ENCODE measurements around the gene SLC35C1. TPM values are rescaled to one million over a fixed set of nuclear protein-coding genes. Genes with fewer than 3 reads are reported as not detected.

The SLC35C1 gene
- total RNA-seq, 1 donor from 2014 or later: 13.3 TPM

DNA sequence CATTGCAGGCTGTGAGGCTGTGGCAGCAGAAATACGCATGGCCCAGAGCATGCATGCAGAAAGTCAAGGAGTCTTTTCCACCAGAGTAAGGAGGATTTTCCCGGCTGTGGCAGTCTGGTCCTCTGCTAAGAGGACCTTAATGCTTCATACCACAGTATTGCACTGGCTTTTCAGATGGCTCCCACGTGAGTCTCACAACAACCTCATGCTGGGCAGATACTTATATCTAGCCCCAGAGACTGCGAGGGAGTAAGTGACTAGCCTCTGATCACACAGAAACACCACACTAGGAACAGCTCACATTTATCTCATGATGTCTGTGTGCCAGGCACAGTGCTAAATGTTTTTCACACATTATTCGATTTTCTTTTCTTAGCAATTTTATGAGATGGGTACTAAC, 50.4 kb downstream of the SLC35C1 start:
- H3K27ac Mint-ChIP-seq (ENCODE audit: unreplicated experiment): no peak overlapping the region
- no peak overlapping the region for H3K4me3 Mint-ChIP-seq

GRCh38 chr11:45856044-45856468, 51.1 kb downstream of the SLC35C1 start:
- Mint-ChIP-seq H3K27ac (ENCODE audit: unreplicated experiment) (no peak overlapping the region), H3K4me3 (no peak overlapping the region), H3K27me3 (ENCODE audit: low read depth) (no peaks in the 10 kb centered on the region), H3K36me3 (ENCODE audit: low read depth) (no peaks in the 10 kb centered on the region), H3K9me3 (no peaks in the 10 kb centered on the region), H3K4me1 (no peaks in the 10 kb centered on the region)
- no peak for TF ChIP-seq CTCF (conservative IDR thresholded peaks at IDR 0.05)
- DNase-seq (ENCODE audit: low read depth, low spot score): no peak

More for the DNA sequence above, 50.4 kb downstream of the SLC35C1 start:
- no peak for TF ChIP-seq CTCF (conservative IDR thresholded peaks at IDR 0.05)
- Mint-ChIP-seq H3K9me3 (no peaks in the 10 kb centered on the region), H3K4me1 (no peaks in the 10 kb centered on the region), H3K27me3 (ENCODE audit: low read depth) (no peaks in the 10 kb centered on the region), H3K36me3 (ENCODE audit: low read depth) (no peaks in the 10 kb centered on the region)
- DNase-seq (ENCODE audit: low read depth, low spot score): no peak

- DNase-seq (ENCODE audit: low read depth, low spot score): no peak
- Mint-ChIP-seq H3K4me1 (no peaks in the 10 kb centered on the region), H3K27me3 (ENCODE audit: low read depth) (no peaks in the 10 kb centered on the region), H3K4me3 (no peak overlapping the region), H3K9me3 (no peaks in the 10 kb centered on the region), H3K36me3 (ENCODE audit: low read depth) (no peaks in the 10 kb centered on the region), H3K27ac (ENCODE audit: unreplicated experiment) (no peak overlapping the region)
- no peak for TF ChIP-seq CTCF (conservative IDR thresholded peaks at IDR 0.05)
Observed at GRCh38 chr11:45857961-45858474, 53.1 kb downstream of the SLC35C1 start.

- Mint-ChIP-seq H3K4me3 (no peak overlapping the region), H3K27me3 (ENCODE audit: low read depth) (no peaks in the 10 kb centered on the region), H3K27ac (ENCODE audit: unreplicated experiment) (no peak overlapping the region), H3K36me3 (ENCODE audit: low read depth) (no peaks in the 10 kb centered on the region), H3K9me3 (no peaks in the 10 kb centered on the region), H3K4me1 (no peaks in the 10 kb centered on the region)
- no peak for TF ChIP-seq CTCF (conservative IDR thresholded peaks at IDR 0.05)
- no peak for DNase-seq (ENCODE audit: low read depth, low spot score)
Observed at GRCh38 chr11:45858751-45859398, 53.9 kb downstream of the SLC35C1 start.

DNA sequence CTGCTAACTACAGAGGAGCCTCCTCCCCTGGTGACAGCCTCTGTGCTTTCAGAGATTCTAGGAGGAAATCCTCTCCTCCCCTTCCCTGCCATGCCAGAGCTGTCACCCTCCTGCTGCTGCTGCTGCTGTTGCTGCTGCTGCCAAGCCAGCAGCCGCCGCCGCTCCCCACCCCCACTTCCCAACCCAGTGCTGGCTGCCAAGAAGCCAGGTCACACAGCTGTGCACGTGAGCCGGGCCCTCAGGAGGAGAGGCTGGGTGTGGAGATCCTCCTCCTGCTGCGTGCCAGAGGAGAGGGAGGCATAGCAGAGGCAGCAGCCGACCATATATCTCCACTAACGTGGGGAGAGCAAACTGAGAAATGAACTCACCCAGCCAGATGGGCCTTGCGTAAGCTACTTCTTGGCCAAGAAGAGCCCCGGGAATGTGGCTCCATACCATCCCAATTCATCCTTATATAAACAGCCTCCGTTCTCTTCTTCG, 54.8 kb downstream of the SLC35C1 start:
- Mint-ChIP-seq H3K27me3 (ENCODE audit: low read depth) (no peaks in the 10 kb centered on the region), H3K36me3 (ENCODE audit: low read depth) (no peaks in the 10 kb centered on the region), H3K9me3 (no peaks in the 10 kb centered on the region), H3K4me1 (no peaks in the 10 kb centered on the region), H3K4me3 (no peak overlapping the region), H3K27ac (ENCODE audit: unreplicated experiment) (no peak overlapping the region)
- no peak for DNase-seq (ENCODE audit: low read depth, low spot score)
- no peak for TF ChIP-seq CTCF (conservative IDR thresholded peaks at IDR 0.05)

Data from neural crest cell (in vitro differentiated cells).